ENCODE measurements around the gene KCNK15.

GRCh38 chr20:44796311-44796710 lies 50.6 kb downstream of the KCNK15 start:
- TF ChIP-seq CTCF (IDR thresholded peaks at IDR 0.05), result no peak
- no peak for TF ChIP-seq POLR2A (IDR thresholded peaks at IDR 0.05)

Data from thyroid gland (tissue), 4 donors.